Endothelial cell of umbilical vein (primary cell): ENCODE results near the gene ATRNL1. TPM values are rescaled to one million over a fixed set of nuclear protein-coding genes. Genes with fewer than 3 reads are reported as not detected.

ENCODE experiments used
- BruUV-seq: library from RNA; stranded (reverse); fragments of 400-500 nt; replicated peaks from 2 replicates; lab custom pipeline; 2021; lab: Mats Ljungman, UMichigan
- CTCF ChIA-PET: fragments of 300-600, 350-600 bp; sonication (Branson Sonifier 250); formaldehyde crosslinking; loops from one replicate; lab custom pipeline; 2021; ENCODE audit warnings: antibody characterized with exemption, inconsistent platforms; lab: Charles Lee
- POLR2A ChIA-PET: fragments of 300-600, 350-600 bp; sonication (Branson Sonifier 250); formaldehyde crosslinking; loops from one replicate; lab custom pipeline; 2021; ENCODE audit warnings: antibody characterized with exemption, inconsistent platforms; lab: Charles Lee
- DNase-seq: peaks from one replicate; pipeline ENCODE4 v3.0.0-alpha.2; 2011; ENCODE audit warnings: low read depth, low spot score
- FAIRE-seq: peaks from 2 replicates; lab custom pipeline; 2011; peaks lifted over from hg19 to GRCh38; lab: Jason Lieb, UNC
- H2AFZ ChIP-seq: 2 replicates; pipeline ENCODE4 v1.6.0; 2012; ENCODE audit warnings: low read depth, low read length, control low read depth, inconsistent platforms
- H3K27ac ChIP-seq: 2 replicates; pipeline ENCODE4 v1.5.1; 2011; ENCODE audit warnings: low read depth, mild to moderate bottlenecking, control low read depth, low read length, moderate library complexity; ENCODE audit not compliant: insufficient read depth
- H3K27me3 ChIP-seq, 2 experiments: 2 replicates each; pipeline versions ENCODE4 v1.6.0 to v1.6.1; 2011; ENCODE audit warnings: low read length in 2 of 2, mixed read lengths in 1 of 2; ENCODE audit not compliant: control insufficient read depth in 2 of 2, insufficient read depth in 2 of 2
- H3K36me3 ChIP-seq, 2 experiments: 2 replicates in 1 of 2; 3 replicates in 1 of 2; pipeline ENCODE4 v1.5.1; 2011; ENCODE audit warnings: low read length in 2 of 2, mild to moderate bottlenecking in 1 of 2, moderate library complexity in 1 of 2; ENCODE audit not compliant: control insufficient read depth in 2 of 2, insufficient read depth in 2 of 2; ENCODE audit errors: extremely low read depth in 1 of 2
- H3K4me1 ChIP-seq: 3 replicates; pipeline ENCODE4 v1.5.1; 2011; ENCODE audit warnings: mild to moderate bottlenecking, low read length; ENCODE audit not compliant: control insufficient read depth, insufficient read depth; ENCODE audit errors: extremely low read depth
- H3K4me2 ChIP-seq: 2 replicates; pipeline ENCODE4 v1.6.1; 2011; ENCODE audit warnings: low read length, control low read depth, mixed read lengths; ENCODE audit not compliant: insufficient read depth
- H3K4me3 ChIP-seq, 3 experiments: fragments of 200-600 bp in 1 of 3; sonication (generic), shearing (Covaris generic) in 1 of 3; replicated peaks in 1 of 3; 2 replicates each; pipeline ENCODE4 v1.5.1; 2011 to 2016; ENCODE audit warnings: control low read depth in 3 of 3, low read length in 3 of 3, mild to moderate bottlenecking in 2 of 3, inconsistent platforms in 1 of 3, low read depth in 1 of 3, moderate library complexity in 1 of 3; ENCODE audit not compliant: insufficient read depth in 1 of 3
- H3K79me2 ChIP-seq: 2 replicates; pipeline ENCODE4 v1.6.0; 2012; ENCODE audit warnings: low read length, inconsistent platforms; ENCODE audit not compliant: control insufficient read depth, insufficient read depth
- H3K9ac ChIP-seq: replicated peaks from 2 replicates; pipeline ENCODE3; 2011; ENCODE audit warnings: low read length, control low read depth; ENCODE audit not compliant: insufficient read depth; ENCODE audit errors: extremely low read depth
- H3K9me1 ChIP-seq: replicated peaks from 3 replicates; pipeline ENCODE4 v1.6.0; 2011; ENCODE audit warnings: mild to moderate bottlenecking, low read length; ENCODE audit not compliant: control insufficient read depth, insufficient read depth; ENCODE audit errors: extremely low read depth
- H3K9me3 ChIP-seq: replicated peaks from 2 replicates; pipeline ENCODE4 v1.5.1; 2012; ENCODE audit warnings: low read length, inconsistent platforms; ENCODE audit not compliant: control insufficient read depth, insufficient read depth
- H4K20me1 ChIP-seq: replicated peaks from 2 replicates; pipeline ENCODE3; 2011; ENCODE audit warnings: mild to moderate bottlenecking, low read length; ENCODE audit not compliant: control insufficient read depth, insufficient read depth; ENCODE audit errors: extremely low read depth
- EZH2 ChIP-seq: IDR thresholded peaks from 2 replicates; pipeline ENCODE4 v1.6.1; 2012; ENCODE audit warnings: borderline replicate concordance, low read depth, mild to moderate bottlenecking, moderate library complexity, low read length, inconsistent platforms; ENCODE audit not compliant: severe bottlenecking
- FOS ChIP-seq: IDR thresholded peaks from 2 replicates; pipeline ENCODE4 v1.6.1; 2011; ENCODE audit warnings: mild to moderate bottlenecking, low read length, moderate library complexity, borderline replicate concordance; ENCODE audit not compliant: insufficient read depth
- GATA2 ChIP-seq: IDR thresholded peaks from 2 replicates; pipeline ENCODE4 v1.7.0; 2011; ENCODE audit warnings: low read depth, mild to moderate bottlenecking, moderate library complexity, mixed read lengths, low read length; ENCODE audit not compliant: insufficient read length, insufficient read depth
- JUN ChIP-seq: IDR thresholded peaks from 2 replicates; pipeline ENCODE4 v1.6.1; 2011; ENCODE audit warnings: borderline replicate concordance, low read depth; ENCODE audit not compliant: insufficient read length, insufficient read depth
- MYC ChIP-seq: IDR thresholded peaks from one replicate; pipeline ENCODE4 v1.6.1; 2011; ENCODE audit warnings: mild to moderate bottlenecking, low read depth, low read length
- POLR2A ChIP-seq: IDR thresholded peaks from 2 replicates; pipeline ENCODE4 v1.6.1; 2012; ENCODE audit warnings: low read depth, mild to moderate bottlenecking, control low read depth, low read length
- POLR2AphosphoS5 ChIP-seq: IDR thresholded peaks from 2 replicates; pipeline ENCODE4 v1.6.1; 2012; ENCODE audit warnings: low read depth, mild to moderate bottlenecking, control low read depth, low read length, moderate library complexity; ENCODE audit not compliant: insufficient read depth
- dilution Hi-C: fragments of 300-500 bp; cut with MboI; formaldehyde crosslinking; loops from one replicate; pipeline ENCODE4 v1.15.0; 2019; ENCODE audit warnings: low sequenced_read_pairs; ENCODE audit not compliant: extremely low pct_ligation_motif_present
- intact Hi-C: fragments of 100-400 bp; cut with micrococcal nuclease; formaldehyde crosslinking; loops from one replicate; pipeline ENCODE4 v1.10.0; 2022
- polyA plus RNA-seq, 4 experiments: library from polyadenylated mRNA; depleted of rRNA in 3 of 4; stranded (reverse) in 3 of 4; unstranded in 1 of 4; fragments of >200 nt; gene quantifications; 2 replicates each; pipeline versions ENCODE4 v1.2.1 to v1.2.3, GENCODE V29; 2011 to 2012; ENCODE audit warnings: missing spikeins in 1 of 4
- total RNA-seq: library from RNA; stranded (reverse); gene quantifications from 2 replicates; pipeline ENCODE4 v1.2.3, GENCODE V29; 2021
- TF ChIP-seq, protein P1 (sequence below), 2 donors: IDR thresholded peaks; 1 replicate in 1 of 2; 2 replicates in 1 of 2; pipeline ENCODE4 v1.5.1; 2011; ENCODE audit warnings: low read length in 2 of 2, mild to moderate bottlenecking in 2 of 2, moderate library complexity in 2 of 2, control low read depth in 1 of 2, inconsistent platforms in 1 of 2, low read depth in 1 of 2; ENCODE audit not compliant: insufficient read depth in 1 of 2; ENCODE audit errors: extremely low read depth in 1 of 2
- TF ChIP-seq, protein P2 (sequence below): IDR thresholded peaks from 2 replicates; pipeline ENCODE4 v1.6.1; 2011; ENCODE audit not compliant: insufficient read depth, insufficient read length

The ATRNL1 gene
- total and polyA plus RNA-seq, 2 donors (not counting 3 experiments of a cell fraction or from before 2014, with no cell fraction given): not detected

DNA sequence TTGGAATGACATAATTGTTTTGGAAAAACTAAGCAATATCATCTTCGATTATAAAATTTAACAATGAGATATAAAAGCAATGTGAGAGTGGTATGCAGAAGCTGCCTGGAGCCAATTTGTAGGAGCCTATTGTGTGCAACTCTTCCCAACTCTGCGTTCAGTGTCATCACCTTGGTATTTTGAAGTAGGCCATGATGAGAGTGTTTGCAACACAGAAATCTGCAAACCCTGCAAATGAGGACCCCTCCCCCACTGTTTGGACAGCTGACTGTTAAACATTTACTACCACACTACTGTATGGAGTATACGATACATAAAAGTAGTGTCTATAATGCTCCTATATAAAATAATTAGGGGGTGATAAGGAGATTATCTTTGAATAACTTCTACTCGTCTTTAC, 531.3 kb downstream of the ATRNL1 start:
- BruUV-seq: no TSS peak
- no peak for FAIRE-seq
- Histone ChIP-seq H2AFZ (no peak overlapping the region), H3K4me2 (no peak overlapping the region), H3K36me3 (no peaks in the 10 kb centered on the region), H3K9me1 (no peaks in the 10 kb centered on the region), H3K4me1 (no peaks in the 10 kb centered on the region), H3K4me3 (no peak overlapping the region), H3K9ac (no peak overlapping the region), H4K20me1 (no peaks in the 10 kb centered on the region), H3K9me3 (no peaks in the 10 kb centered on the region), H3K27ac (no peak overlapping the region), H3K27me3 (no peaks in the 10 kb centered on the region), H3K79me2 (no peaks in the 10 kb centered on the region)
- ChIA-PET CTCF (no interaction called here), POLR2A (no interaction called here)
- TF ChIP-seq, protein P1, sequence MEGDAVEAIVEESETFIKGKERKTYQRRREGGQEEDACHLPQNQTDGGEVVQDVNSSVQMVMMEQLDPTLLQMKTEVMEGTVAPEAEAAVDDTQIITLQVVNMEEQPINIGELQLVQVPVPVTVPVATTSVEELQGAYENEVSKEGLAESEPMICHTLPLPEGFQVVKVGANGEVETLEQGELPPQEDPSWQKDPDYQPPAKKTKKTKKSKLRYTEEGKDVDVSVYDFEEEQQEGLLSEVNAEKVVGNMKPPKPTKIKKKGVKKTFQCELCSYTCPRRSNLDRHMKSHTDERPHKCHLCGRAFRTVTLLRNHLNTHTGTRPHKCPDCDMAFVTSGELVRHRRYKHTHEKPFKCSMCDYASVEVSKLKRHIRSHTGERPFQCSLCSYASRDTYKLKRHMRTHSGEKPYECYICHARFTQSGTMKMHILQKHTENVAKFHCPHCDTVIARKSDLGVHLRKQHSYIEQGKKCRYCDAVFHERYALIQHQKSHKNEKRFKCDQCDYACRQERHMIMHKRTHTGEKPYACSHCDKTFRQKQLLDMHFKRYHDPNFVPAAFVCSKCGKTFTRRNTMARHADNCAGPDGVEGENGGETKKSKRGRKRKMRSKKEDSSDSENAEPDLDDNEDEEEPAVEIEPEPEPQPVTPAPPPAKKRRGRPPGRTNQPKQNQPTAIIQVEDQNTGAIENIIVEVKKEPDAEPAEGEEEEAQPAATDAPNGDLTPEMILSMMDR (IDR thresholded peaks at IDR 0.05; ENCODE audit: extremely low read depth in 1 of 2, insufficient read depth in 1 of 2, low read depth in 1 of 2, low read length in 2 of 2): no peak
- TF ChIP-seq EZH2 (no peak), JUN (no peak), FOS (no peak), GATA2 (no peak), POLR2A (no peak), MYC (no peak), POLR2AphosphoS5 (no peak)
- TF ChIP-seq, protein P2, sequence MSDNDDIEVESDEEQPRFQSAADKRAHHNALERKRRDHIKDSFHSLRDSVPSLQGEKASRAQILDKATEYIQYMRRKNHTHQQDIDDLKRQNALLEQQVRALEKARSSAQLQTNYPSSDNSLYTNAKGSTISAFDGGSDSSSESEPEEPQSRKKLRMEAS: no peak
- dilution Hi-C loops: no loop called here
- DNase-seq: no peak
- intact Hi-C loops: no loop called here
